ENCODE results near the gene PRR16.

DNA sequence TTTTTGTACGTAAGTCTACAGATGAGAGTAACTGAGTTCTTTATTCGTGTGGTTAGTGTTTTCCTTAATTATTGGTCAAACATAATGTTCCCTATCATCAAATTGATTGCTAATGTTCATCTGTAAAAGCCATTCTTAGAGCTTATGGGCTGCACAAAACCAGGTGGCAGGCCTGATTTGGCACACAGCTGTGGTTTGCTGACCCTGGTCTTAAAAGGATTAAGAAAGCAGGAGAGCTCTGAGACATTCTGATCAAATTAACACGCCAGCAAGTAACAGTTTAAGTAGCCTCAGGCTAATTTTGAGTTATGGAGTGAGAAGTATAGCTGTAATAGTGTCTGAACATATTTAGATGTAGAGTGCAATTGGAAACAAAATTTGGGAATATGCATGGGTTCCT lies 63.2 kb downstream of the PRR16 start:
- TF ChIP-seq, protein P1, sequence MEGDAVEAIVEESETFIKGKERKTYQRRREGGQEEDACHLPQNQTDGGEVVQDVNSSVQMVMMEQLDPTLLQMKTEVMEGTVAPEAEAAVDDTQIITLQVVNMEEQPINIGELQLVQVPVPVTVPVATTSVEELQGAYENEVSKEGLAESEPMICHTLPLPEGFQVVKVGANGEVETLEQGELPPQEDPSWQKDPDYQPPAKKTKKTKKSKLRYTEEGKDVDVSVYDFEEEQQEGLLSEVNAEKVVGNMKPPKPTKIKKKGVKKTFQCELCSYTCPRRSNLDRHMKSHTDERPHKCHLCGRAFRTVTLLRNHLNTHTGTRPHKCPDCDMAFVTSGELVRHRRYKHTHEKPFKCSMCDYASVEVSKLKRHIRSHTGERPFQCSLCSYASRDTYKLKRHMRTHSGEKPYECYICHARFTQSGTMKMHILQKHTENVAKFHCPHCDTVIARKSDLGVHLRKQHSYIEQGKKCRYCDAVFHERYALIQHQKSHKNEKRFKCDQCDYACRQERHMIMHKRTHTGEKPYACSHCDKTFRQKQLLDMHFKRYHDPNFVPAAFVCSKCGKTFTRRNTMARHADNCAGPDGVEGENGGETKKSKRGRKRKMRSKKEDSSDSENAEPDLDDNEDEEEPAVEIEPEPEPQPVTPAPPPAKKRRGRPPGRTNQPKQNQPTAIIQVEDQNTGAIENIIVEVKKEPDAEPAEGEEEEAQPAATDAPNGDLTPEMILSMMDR (IDR thresholded peaks at IDR 0.05; ENCODE audit: low read length), result no peak
- TF ChIP-seq EZH2 (optimal IDR thresholded peaks at IDR 0.05; ENCODE audit: low read depth, low read length), result no peak
